ENCODE results near the gene FCRL3. TPM values are rescaled to one million over a fixed set of nuclear protein-coding genes. Genes with fewer than 3 reads are reported as not detected.
"Not testable (repeated sequence)": the region's sequence is repeated elsewhere in the genome, so short reads cannot be mapped to it uniquely, and the experiment has no call there.

The FCRL3 gene
- total RNA-seq (1 to 10 TPM in 1 of 10 donors, under 1 TPM in 2, not detected in 7; 0.13 to 1.3 (median 0.20) TPM), polyA plus RNA-seq (under 1 TPM in 1 of 2 donors, not detected in 1; 0.01 TPM)
- long read RNA-seq, donor 1: 0 reads
- long read RNA-seq, donor 2: 0 reads
- long read RNA-seq, donor 3: 0 reads

- Histone ChIP-seq H3K27me3 (peaks cover 0 to 27% (median 7%) of the 10 kb centered on the region in 7 donors), H3K36me3 (no peaks in the 10 kb centered on the region), H3K9me3 (no peaks in the 10 kb centered on the region), H3K4me1 (no peaks in the 10 kb centered on the region), H3K4me3 (peak within 1 kb of the TSS in 1 of 10 donors; percentile 9), H3K27ac (peak within 1 kb of the TSS in 1 of 10 donors; percentile 64)
- intact Hi-C loops (cut with DNase I): no loop called here
- no peak for ATAC-seq
- TF ChIP-seq CTCF (IDR thresholded peaks at IDR 0.05): no peak
- no peak for DNase-seq
- 84 to 85% methylated on average over 4 of the region's 4 CpGs for WGBS, 2 donors
Measured at GRCh38 chr1:157700732-157701131, at the start of gene FCRL3. TSS of gene FCRL3 (minus strand) at chr1:157700769. CDS start at chr1:157700489, 280 bp downstream.

- no peaks in the 10 kb centered on the region for H3K9me3 ChIP-seq
- no peaks in the 10 kb centered on the region for H3K4me1 ChIP-seq
- WGBS, 2 donors: 91 to 95% methylated on average over 3 of the region's 3 CpGs
- H3K4me3 ChIP-seq: no peak overlapping the region
- ATAC-seq: no peak
- intact Hi-C loops (cut with DNase I): no loop called here
- TF ChIP-seq CTCF (IDR thresholded peaks at IDR 0.05): no peak
- no peak for DNase-seq
- H3K27ac ChIP-seq: no peak overlapping the region
- peaks cover 0 to 7% (median 0%) of the 10 kb centered on the region in 7 donors for H3K27me3 ChIP-seq
- no peaks in the 10 kb centered on the region for H3K36me3 ChIP-seq
Measured at GRCh38 chr1:157748262-157748817, 47.8 kb upstream of the FCRL3 start.

GRCh38 chr1:157739229-157739901 lies 38.8 kb upstream of the FCRL3 start:
- intact Hi-C loops (cut with DNase I): no loop called here
- no peak for ATAC-seq
- 56 to 64% methylated on average over 5 of the region's 5 CpGs for WGBS, 2 donors
- Histone ChIP-seq H3K27ac (no peak overlapping the region), H3K4me1 (peaks cover 0 to 6% (median 0%) of the 10 kb centered on the region in 9 donors), H3K9me3 (peaks cover 0 to 5% (median 0%) of the 10 kb centered on the region in 11 donors), H3K4me3 (no peak overlapping the region), H3K27me3 (peaks cover 0 to 9% (median 0%) of the 10 kb centered on the region in 7 donors), H3K36me3 (no peaks in the 10 kb centered on the region)
- no peak for TF ChIP-seq CTCF (IDR thresholded peaks at IDR 0.05)
- no peak for DNase-seq

- ATAC-seq; intact Hi-C loops (cut with DNase I); DNase-seq; H3K27ac ChIP-seq; H3K27me3 ChIP-seq; H3K36me3 ChIP-seq; H3K4me3 ChIP-seq: not testable (repeated sequence)
- peaks cover 0 to 12% (median 0%) of the 10 kb centered on the region in 9 donors for H3K4me1 ChIP-seq
- peaks cover 0 to 12% (median 0%) of the 10 kb centered on the region in 11 donors for H3K9me3 ChIP-seq
- WGBS, 2 donors: 78 to 82% methylated on average over 5 of the region's 5 CpGs
Measured at GRCh38 chr1:157735991-157736390, 35.4 kb upstream of the FCRL3 start.
